Activated naive CD4-positive, alpha-beta T cell (primary cell): Measurements from ENCODE around the gene ZNF618.

Experiments used
- DNase-seq, 4 experiments: peaks; one replicate each; lab custom pipeline; 2025; lab: John Stamatoyannopoulos, UW

The ZNF618 gene

DNA sequence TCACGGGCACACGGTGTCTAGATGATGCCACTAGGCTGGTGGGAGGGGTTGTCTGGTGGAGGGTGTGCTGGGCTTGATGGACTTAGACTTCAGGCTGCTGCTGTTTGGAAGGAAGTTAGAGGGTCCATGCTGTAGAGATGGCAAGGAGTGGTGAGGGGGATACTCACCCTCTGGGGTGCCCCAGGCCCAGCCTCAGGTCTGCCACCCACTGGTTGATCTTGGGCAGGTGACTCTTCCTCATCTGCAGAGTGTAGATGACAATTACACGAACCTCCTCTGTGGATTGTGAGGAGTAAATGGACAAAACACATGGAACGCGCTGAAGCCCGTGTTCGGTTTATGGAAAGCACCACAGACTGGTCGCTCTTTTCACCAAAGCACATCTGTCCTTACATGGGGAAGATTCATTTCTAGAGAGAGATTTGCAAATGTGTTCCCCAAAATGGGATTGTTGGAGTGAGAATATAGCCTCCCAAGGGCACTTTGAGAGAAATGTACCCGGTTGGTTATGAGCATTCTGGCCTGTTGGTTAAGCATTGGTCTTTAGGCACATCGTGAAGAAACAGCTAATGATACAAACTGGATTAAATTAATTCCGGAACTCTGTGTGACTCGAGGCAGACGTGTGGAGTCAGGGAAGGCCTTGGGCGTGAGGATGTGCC lies 58.2 kb downstream of the ZNF618 start:
- no peak for DNase-seq

DNA sequence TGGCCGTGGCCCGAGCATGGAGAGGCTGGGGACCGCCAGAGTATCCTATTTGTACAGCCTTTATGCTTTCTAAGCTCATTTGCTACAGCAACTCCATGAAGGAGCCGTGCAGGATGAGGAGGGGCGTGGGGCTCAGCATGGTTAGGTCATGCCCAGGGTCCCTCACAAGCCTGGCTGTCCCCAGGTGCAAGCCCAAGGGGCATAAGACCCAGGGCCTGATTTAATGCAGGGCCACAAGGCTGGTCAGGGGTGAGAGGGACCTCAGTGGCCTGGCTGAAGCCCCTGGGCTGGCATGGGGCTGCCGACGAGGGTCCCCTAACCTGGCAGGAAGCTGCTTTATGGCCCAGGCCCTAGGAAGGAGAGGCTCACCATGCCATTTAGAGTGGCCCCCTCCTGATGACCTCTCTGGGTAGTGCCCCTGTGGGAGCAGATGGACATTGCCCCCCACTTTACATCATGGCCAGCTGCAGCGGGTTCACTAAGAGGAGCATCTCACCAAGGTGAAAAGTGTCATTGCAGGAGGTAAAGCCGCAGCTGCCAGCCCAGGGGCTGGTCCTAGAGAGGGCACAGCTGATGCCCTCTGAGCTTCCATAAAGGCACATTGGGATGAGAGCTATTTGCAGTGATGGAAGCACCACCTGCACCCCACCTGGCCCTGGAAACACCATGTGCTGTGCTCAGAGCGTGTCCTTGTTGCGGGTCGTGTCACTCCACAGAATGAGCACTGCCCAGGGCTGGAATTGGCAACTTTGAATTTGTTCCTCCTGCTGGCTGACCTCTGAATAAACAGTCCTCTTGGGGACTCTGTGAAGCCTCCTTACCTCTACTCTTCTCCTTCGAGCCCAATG lies 58.9 kb downstream of the ZNF618 start:
- no peak for DNase-seq

GRCh38 chr9:113935677-113936380 lies 59.7 kb downstream of the ZNF618 start:
- DNase-seq: no peak

- DNase-seq: no peak
Measured at GRCh38 chr9:113940077-113940476, 64.0 kb downstream of the ZNF618 start.

DNA sequence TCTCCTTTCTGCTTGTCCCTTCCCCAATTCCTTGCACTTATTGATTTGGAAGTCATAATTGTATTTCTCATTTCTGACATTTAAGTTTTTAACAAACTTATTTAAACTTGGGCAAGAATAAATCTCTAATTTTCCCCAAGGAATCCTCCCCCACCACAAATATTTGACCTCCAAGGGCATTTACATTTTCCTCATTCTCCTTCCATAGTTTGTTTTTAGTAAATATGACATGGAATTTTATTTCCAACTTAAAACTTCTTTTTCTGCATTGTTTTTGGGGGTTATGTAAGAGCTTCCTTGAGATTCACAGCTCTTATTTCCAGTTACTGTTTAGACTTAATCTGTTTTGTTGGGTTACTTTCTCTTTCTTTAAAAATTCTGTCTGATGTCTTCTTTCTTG lies 64.9 kb downstream of the ZNF618 start:
- DNase-seq: no peak

DNA sequence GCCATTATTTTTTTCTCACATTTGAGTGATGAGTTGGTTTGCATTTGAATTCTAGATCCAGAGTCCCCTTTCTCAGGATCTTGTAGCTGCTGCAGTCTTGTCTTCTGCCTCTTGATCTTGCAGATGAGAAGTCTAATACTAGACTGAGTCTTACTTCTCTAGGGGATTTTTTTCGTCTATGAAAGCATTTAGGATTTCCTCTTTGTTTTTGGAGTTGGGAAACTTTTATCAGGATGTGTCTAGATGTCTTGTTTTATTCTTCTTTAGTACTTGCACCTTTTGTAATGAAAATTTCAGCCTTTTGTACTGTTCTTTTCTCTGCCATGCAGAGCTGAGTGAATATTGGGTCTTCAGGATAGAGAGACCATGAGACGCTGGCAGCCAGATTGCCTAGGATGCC lies 65.4 kb downstream of the ZNF618 start:
- no peak for DNase-seq

- no peak for DNase-seq
Measured at GRCh38 chr9:113943112-113944009, 67.3 kb downstream of the ZNF618 start.

DNA sequence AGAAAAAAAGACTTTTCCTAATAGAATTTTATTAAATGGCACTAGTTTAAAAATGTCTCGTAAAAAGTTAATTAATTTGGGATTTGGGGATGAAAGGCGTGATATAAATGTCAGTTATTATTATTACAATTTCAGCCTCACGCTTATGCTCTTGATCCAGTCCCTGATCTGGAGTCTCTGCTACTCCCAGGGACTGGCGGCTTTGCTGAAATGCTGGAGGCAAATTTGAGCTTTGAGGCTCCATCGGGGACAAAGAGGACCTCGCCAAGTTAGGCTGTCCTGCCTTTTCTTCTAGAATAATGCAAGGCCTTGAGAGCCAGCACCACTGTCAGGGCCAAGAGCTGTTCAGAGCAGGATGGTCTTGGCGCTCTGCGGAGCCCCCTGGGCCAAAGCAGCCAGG lies 69.7 kb downstream of the ZNF618 start:
- DNase-seq: no peak

DNA sequence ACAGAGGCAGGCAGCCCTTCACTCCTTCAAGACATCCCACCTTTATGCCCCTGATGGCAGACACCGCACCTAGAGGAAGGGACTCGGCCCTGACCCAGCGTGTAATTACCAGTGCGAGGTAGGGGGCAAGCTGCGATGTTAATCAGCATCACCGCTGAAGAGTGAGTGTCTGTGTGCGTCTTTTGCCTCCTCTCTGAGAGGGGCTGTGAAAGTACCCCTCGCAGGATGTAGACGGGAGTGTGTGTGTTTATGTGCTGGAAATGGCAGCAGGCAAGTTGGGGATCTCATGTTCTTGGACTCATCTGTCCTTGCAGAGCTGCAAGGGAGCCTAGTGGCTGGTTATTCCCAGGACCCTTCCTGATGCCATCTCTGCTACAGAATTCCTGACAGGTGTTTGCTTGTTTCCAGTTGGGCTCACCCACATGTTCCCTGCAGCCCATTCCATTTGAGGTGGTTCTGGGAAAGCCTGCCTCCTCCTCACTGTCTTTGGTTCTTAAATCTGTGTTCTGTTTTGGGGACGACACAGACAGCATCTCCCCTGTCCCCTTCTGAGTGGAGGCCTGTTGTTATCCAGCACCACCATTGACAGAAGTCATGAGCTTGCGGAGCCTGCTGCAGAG lies 70.5 kb downstream of the ZNF618 start:
- DNase-seq: no peak

GRCh38 chr9:113947941-113948340 lies 71.8 kb downstream of the ZNF618 start:
- no peak for DNase-seq

DNA sequence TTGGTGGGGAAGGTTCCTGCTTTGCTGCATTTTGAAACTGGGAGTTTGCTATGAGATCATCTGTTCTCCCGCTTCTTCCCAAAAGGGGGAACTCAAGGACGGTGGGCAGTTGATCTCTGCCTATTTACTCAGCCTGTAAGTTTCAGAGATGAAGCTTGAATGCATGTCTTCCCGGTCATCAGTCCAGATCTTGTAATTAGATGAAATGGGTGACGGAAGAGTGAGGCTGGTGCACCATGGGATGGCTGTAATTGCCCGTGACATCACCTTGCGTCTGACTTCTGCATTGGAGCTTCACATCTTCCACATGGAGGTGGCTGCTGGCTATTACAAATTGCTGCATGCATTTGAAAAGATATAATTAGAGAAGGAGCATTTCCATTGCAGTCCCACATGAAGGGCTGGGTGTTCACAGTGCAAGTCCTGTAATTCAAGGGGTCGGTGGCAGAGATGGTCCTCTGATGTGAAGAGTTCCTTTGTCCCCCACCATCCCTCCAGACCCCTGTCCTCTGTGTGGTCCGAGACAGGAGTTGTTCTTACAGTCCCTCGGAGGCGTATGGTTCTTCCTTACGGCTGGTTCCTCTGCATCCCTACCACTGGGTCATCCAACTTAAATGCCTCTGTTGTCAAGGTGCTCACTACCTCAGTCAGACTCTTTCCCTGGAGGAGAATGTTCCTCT lies 72.9 kb downstream of the ZNF618 start:
- DNase-seq: no peak

- no peak for DNase-seq
Measured at GRCh38 chr9:113949571-113950078, 73.5 kb downstream of the ZNF618 start.

DNA sequence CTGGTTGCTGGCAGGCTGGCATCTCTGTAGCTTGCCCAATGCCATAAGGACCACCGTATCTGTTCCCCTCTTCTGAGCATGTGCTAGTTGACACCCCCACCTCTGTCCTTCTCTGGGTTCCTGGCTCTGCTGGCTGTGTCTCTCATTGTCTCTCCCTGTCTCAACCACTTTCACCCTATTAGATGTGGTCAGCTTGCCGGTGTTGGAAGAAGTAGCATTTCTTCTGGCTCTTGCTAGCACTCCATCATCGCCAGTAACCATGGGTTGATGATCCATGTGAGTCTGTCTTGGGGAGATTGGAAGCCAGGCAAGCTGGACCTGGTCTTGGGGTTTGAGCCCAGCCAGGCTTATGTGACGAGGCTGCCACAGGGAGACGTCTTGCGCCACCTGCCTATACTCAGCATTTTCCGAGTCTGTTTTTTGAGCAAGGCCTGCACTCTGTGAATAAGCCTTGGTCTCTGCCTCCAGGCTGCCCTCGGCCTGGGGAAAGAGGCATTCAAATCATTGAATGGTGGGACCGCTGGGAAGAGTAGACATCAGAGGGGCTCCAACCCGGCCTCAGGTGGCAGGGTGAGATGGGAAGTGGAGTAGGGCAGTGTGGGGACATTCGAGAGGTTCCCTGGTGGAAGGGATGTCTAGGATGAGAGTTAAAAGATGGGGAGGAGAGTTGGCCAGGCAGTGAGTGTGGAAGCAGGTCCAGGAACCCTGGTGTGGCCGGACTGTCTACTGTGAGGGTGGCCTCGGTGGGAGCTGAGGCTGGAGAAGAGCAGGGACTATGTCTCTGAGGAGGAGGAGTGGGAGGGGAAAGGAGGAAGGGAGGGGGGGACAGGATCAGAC lies 74.3 kb downstream of the ZNF618 start:
- no peak for DNase-seq

DNA sequence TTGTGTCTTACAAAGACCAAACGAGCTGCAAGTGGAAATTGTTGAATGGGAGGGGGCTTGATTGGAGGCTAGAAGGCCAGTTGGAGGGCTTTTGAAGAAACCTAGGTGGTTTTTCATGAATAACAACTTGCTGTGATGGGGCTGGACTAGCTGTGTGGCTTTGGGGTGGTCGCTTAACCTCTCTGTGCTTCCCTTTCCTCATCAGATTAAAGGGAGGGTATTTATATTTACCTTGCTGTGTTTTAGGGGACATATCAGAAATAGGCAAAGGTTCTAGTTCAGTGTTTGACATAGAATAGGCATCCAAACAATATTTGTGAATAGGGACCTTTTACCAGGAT lies 74.9 kb downstream of the ZNF618 start:
- DNase-seq: no peak

DNA sequence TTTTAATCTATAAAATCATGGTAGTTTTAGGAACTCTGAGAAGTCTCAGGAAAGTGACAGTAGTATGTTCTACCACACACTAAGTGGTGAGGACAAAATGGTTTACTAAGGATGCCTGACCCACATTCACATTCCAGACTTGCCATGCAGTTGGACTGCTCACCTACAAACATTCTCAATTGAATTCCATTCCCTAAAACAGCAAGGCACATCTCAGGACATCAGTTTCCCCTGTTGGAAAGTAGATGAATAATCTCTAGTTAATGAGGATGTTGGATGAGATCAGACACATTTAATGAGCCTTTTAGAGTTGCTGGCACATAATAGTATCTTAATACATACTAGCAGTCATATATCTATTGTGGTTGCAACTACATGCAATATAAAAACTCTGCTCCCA lies 76.6 kb downstream of the ZNF618 start:
- no peak for DNase-seq

GRCh38 chr9:113953531-113953930 lies 77.4 kb downstream of the ZNF618 start:
- DNase-seq: no peak

GRCh38 chr9:113954591-113954990 lies 78.5 kb downstream of the ZNF618 start:
- no peak for DNase-seq

DNA sequence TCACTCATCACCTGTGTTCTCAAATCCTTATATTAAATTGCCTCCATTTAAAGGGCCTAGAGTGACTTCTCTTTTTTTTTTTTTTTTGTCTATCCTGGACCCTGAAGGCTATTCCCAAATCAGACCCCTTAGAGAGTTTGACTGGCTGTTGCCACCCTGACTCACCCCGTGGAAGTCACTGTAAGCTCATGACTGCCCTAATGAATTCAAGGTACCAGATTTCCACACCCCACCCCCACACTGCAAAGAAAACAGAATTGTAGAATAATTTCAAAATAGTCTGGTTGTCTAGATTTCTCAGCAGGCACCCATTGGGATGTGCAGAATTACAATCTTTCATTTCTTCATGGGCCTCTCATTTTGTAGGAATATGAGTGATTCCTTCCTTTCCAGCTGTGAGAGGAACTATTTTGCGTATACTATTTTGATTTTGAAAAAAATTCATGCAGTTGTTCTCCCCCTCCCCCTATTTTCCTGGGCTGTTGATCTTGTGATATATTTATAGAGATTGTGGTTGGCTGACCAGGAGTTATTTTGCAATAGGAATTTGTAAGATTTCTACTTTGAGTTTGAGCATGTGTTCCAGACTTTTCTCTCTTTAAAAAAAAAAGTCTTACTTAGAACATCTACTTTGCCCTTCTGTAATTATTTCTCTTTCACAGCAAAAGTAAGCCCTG lies 79.1 kb downstream of the ZNF618 start:
- DNase-seq: no peak

DNA sequence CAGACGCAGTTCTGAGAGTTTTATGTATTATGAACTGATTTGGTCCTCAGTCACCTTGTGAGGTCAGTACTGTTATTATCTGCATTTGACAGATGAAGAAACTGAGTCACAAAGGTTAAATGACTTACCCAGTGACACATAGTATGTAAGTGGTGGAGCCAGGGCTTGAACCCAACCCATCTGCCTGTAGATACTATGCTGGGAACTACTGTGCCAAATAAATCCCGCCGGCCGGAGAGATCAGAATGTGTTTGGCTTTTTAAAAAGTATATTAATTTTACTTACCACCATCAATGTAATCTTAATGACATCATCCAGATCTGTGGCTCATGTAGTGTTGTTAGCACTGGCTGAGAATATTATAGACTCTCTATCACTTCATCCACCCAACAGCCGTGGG lies 80.8 kb downstream of the ZNF618 start:
- DNase-seq: no peak
